ENCODE measurements around the gene ZNF423.

DNA sequence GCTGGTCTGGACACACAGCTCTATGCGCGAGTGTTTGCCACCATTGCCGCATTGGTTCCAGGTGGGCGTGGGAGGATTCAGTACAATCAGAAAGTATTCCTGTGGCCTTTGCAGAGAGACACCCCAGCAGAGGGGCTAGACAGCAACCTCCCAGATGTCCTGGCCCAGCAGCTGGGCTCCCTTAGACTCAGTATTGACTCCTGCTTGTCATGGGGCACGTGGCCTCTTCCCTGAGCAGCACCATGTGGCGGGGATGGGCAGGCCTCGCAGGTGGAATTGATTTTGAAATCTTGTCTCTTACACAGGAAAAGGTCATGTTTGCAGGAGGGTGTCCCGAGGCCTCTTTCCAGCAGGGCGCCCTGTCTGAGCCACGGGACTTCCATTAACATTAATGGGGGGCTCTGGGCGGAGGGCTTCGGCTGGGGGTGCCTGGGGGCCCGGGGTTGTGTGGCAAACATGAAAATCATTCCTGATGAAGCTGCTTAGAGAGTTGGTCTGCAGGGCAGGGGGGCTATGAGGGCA, 385.9 kb downstream of the ZNF423 start:
- TF ChIP-seq POLR2A (IDR thresholded peaks at IDR 0.05; ENCODE audit: low read depth, low read length) (no peak), POLR2AphosphoS5 (IDR thresholded peaks at IDR 0.05; ENCODE audit: low read depth, low read length) (no peak), SPI1 (IDR thresholded peaks at IDR 0.05; ENCODE audit: low read depth, low read length) (no peak), TAF1 (IDR thresholded peaks at IDR 0.05; ENCODE audit: low read depth, low read length) (no peak), POU2F2 (IDR thresholded peaks at IDR 0.05; ENCODE audit: low read depth, low read length) (no peak)

Data from GM12891 (cell line).